ENCODE results near the gene GPC6. TPM values are rescaled to one million over a fixed set of nuclear protein-coding genes. Genes with fewer than 3 reads are reported as not detected.

The GPC6 gene
- total RNA-seq, 3 donors from 2014 or later, result 0.03 to 0.08 TPM; not detected in 1

- no peak for ATAC-seq
- H3K4me3 Mint-ChIP-seq, result no peak overlapping the region
- no peaks in the 10 kb centered on the region for H3K36me3 Mint-ChIP-seq (ENCODE audit: insufficient read depth)
- no peaks in the 10 kb centered on the region for H3K27me3 Mint-ChIP-seq (ENCODE audit: low read depth)
- H3K4me1 Mint-ChIP-seq (ENCODE audit: low read depth), result no peaks in the 10 kb centered on the region
- DNase-seq, result no peak
- H3K9me3 Mint-ChIP-seq, result no peaks in the 10 kb centered on the region
Observed at GRCh38 chr13:93549326-93550005, 322.9 kb downstream of the GPC6 start.

DNA sequence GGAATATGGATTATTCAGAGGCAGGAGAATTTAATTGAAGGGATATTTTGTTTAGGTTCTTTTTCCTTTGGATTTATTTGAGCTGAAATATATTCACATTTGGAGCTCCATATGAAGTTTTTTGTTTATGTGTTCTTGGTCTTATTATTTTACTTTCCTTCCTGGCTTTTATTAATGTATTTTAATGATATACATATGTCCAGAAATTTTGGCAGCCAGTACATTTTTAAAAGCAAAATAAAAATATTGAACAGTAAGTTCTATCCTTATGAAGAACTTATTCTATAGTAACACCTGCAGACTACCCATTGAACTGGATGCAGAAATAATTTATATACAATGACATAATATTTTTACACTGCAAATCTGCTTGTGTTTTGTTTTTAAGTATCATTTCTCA, 323.6 kb downstream of the GPC6 start:
- no peak for DNase-seq
- H3K4me1 Mint-ChIP-seq (ENCODE audit: low read depth), result no peaks in the 10 kb centered on the region
- H3K4me3 Mint-ChIP-seq, result no peak overlapping the region
- no peaks in the 10 kb centered on the region for H3K27me3 Mint-ChIP-seq (ENCODE audit: low read depth)
- H3K36me3 Mint-ChIP-seq (ENCODE audit: insufficient read depth), result no peaks in the 10 kb centered on the region
- no peak for ATAC-seq
- no peaks in the 10 kb centered on the region for H3K9me3 Mint-ChIP-seq

GRCh38 chr13:93552596-93552995, 326.0 kb downstream of the GPC6 start:
- DNase-seq (no peak), ATAC-seq (no peak)
- no peaks in the 10 kb centered on the region for H3K36me3 Mint-ChIP-seq (ENCODE audit: insufficient read depth)
- no peak overlapping the region for H3K4me3 Mint-ChIP-seq
- H3K27me3 Mint-ChIP-seq (ENCODE audit: low read depth), result peaks cover 2% of the 10 kb centered on the region
- H3K4me1 Mint-ChIP-seq (ENCODE audit: low read depth), result no peaks in the 10 kb centered on the region
- H3K9me3 Mint-ChIP-seq, result no peaks in the 10 kb centered on the region

- no peak for ATAC-seq
- Mint-ChIP-seq H3K4me3 (no peak overlapping the region), H3K9me3 (no peaks in the 10 kb centered on the region)
Observed at GRCh38 chr13:93554514-93554913, 327.9 kb downstream of the GPC6 start.

DNA sequence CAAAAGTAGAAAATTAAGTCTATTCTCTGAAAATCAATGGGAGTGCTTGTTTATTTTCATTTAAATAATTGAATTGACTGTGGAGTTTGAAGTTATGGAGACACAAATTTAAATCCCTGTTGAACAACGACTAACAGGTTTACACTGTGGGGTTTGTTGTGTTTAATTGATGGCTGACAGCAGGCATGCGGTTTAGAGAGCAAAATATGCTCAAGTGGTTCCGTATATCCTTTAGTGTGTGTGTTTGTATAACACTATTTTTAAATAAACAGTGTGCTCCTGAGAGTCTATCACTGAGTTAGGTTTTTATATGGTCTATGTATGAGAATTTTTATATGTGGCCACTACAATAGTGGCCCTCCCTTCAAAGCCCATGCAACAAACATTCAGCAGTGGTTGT, 332.0 kb downstream of the GPC6 start:
- no peak overlapping the region for H3K4me3 Mint-ChIP-seq
- no peak for DNase-seq
- no peaks in the 10 kb centered on the region for H3K36me3 Mint-ChIP-seq (ENCODE audit: insufficient read depth)
- no peaks in the 10 kb centered on the region for H3K4me1 Mint-ChIP-seq (ENCODE audit: low read depth)
- H3K27me3 Mint-ChIP-seq (ENCODE audit: low read depth), result peaks cover 2% of the 10 kb centered on the region
- ATAC-seq, result no peak
- H3K9me3 Mint-ChIP-seq, result no peaks in the 10 kb centered on the region

More at GRCh38 chr13:93554514-93554913, 327.9 kb downstream of the GPC6 start:
- no peaks in the 10 kb centered on the region for H3K4me1 Mint-ChIP-seq (ENCODE audit: low read depth)
- H3K36me3 Mint-ChIP-seq (ENCODE audit: insufficient read depth), result no peaks in the 10 kb centered on the region
- no peak for DNase-seq
- peaks cover 2% of the 10 kb centered on the region for H3K27me3 Mint-ChIP-seq (ENCODE audit: low read depth)

DNA sequence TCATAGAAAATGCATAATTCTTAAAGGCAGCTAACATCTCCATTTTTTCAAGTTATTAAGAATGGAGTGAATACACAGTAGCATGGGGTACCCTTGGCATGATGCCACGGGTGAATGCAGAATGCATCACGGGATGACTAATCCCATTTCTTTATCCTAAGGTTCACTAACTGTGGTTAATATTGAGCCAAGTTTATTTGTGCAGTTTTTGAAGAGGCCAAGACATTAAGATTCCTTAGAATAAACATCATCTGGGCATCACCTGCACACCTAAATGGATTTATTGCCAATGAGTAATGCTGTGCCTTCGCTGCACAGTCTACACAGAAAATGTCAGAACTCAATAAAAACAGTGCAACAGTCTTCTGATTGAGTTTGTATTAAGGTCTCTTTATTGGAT, 333.1 kb downstream of the GPC6 start:
- Mint-ChIP-seq H3K9me3 (no peaks in the 10 kb centered on the region), H3K4me3 (no peak overlapping the region), H3K36me3 (ENCODE audit: insufficient read depth) (no peaks in the 10 kb centered on the region), H3K27me3 (ENCODE audit: low read depth) (peaks cover 2% of the 10 kb centered on the region), H3K4me1 (ENCODE audit: low read depth) (no peaks in the 10 kb centered on the region)
- DNase-seq, result no peak
- ATAC-seq, result no peak

- Mint-ChIP-seq H3K36me3 (ENCODE audit: insufficient read depth) (no peaks in the 10 kb centered on the region), H3K9me3 (no peaks in the 10 kb centered on the region), H3K27me3 (ENCODE audit: low read depth) (peaks cover under 1% of the 10 kb centered on the region), H3K4me1 (ENCODE audit: low read depth) (no peaks in the 10 kb centered on the region), H3K4me3 (no peak overlapping the region)
- no peak for DNase-seq
- no peak for ATAC-seq
Observed at GRCh38 chr13:93561576-93562225, 335.1 kb downstream of the GPC6 start.

DNA sequence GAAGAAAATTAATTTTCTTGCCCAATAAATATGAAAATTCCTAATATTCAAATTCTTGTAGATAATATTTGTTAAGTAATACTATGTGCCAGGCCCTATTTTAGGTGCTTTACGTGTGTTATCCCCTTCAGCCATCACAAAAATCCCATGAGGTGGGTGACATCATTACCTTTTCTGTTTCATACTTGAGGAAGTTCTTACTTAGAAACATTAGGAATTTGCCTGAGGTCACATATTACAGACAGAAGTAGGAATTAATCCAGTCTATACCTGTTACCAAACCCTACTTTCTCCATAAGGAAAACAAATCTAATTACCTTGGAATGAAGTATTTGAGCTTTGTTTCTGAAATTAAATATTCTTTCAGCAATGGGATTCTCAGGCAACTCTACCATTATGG, 336.1 kb downstream of the GPC6 start:
- Mint-ChIP-seq H3K4me1 (ENCODE audit: low read depth) (no peaks in the 10 kb centered on the region), H3K9me3 (no peaks in the 10 kb centered on the region), H3K36me3 (ENCODE audit: insufficient read depth) (no peaks in the 10 kb centered on the region), H3K27me3 (ENCODE audit: low read depth) (no peaks in the 10 kb centered on the region), H3K4me3 (no peak overlapping the region)
- no peak for ATAC-seq
- DNase-seq, result no peak

DNA sequence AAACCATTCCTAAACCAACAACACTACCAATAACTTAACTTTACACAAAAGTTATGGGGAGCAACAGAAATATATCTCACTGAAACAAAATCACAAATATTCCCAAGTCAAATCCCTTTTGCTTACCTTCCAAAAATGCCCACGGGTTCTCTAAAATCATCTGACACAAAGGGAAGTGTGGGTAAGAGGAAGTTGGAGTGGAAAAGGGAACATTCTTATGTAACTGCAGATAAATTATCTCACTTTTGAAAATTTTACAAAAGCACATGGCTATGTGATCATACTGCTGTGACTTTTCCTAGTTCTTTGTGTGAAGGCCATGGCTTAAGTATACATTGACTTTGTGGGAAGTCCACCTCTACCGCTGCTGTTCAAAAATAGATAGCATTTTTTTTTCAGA, 350.5 kb downstream of the GPC6 start:
- Mint-ChIP-seq H3K4me1 (ENCODE audit: low read depth) (no peaks in the 10 kb centered on the region), H3K27me3 (ENCODE audit: low read depth) (no peaks in the 10 kb centered on the region), H3K4me3 (no peak overlapping the region), H3K9me3 (no peaks in the 10 kb centered on the region), H3K36me3 (ENCODE audit: insufficient read depth) (no peaks in the 10 kb centered on the region)
- no peak for DNase-seq
- no peak for ATAC-seq

DNA sequence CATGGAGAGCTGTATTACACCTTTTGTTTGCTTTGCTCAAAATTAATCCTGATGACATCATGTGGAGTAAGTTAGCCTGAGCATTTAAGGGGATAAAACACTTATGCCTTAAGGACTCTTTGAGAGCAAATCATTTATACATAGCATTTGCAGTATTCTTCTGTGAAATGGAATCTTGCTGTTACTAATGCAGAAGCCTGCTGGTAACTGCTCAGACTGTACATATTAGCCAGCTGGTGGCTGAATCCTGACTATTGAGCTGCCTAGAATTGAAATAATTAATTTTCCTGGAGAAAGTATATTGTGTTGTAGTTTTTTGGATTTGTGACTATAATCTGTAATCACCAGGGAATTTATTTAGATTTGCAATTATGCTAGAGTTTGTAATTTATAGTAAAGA, 363.2 kb downstream of the GPC6 start:
- no peaks in the 10 kb centered on the region for H3K4me1 Mint-ChIP-seq (ENCODE audit: low read depth)
- no peak for DNase-seq
- no peak overlapping the region for H3K4me3 Mint-ChIP-seq
- no peaks in the 10 kb centered on the region for H3K9me3 Mint-ChIP-seq
- no peaks in the 10 kb centered on the region for H3K36me3 Mint-ChIP-seq (ENCODE audit: insufficient read depth)
- no peak for ATAC-seq
- no peaks in the 10 kb centered on the region for H3K27me3 Mint-ChIP-seq (ENCODE audit: low read depth)

DNA sequence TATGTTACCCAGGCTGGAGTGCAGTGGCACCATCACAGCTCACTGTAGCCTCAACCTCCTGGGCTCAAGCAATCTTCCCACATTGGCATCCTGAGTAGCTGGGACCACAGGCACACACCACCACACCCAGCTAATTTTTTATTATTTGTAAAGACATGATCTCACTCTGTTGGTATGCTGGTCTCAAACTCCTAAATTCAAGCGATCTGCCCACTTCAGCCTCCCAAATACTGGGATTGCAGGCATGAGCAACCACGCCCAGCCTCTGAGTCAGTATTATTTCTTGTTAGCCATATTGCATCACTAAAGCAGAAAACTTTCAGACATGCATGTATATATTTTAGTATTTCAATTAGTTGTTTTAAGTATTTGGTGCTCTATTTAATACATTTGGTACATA, 376.4 kb downstream of the GPC6 start:
- no peaks in the 10 kb centered on the region for H3K36me3 Mint-ChIP-seq (ENCODE audit: insufficient read depth)
- no peak for ATAC-seq
- no peaks in the 10 kb centered on the region for H3K4me1 Mint-ChIP-seq (ENCODE audit: low read depth)
- H3K27me3 Mint-ChIP-seq (ENCODE audit: low read depth), result no peaks in the 10 kb centered on the region
- no peaks in the 10 kb centered on the region for H3K9me3 Mint-ChIP-seq
- no peak overlapping the region for H3K4me3 Mint-ChIP-seq
- DNase-seq, result no peak

GRCh38 chr13:93614776-93615175, 388.2 kb downstream of the GPC6 start:
- ATAC-seq, result no peak
- H3K9me3 Mint-ChIP-seq, result no peaks in the 10 kb centered on the region
- no peaks in the 10 kb centered on the region for H3K36me3 Mint-ChIP-seq (ENCODE audit: insufficient read depth)
- H3K4me3 Mint-ChIP-seq, result no peak overlapping the region
- DNase-seq, result no peak
- H3K4me1 Mint-ChIP-seq (ENCODE audit: low read depth), result no peaks in the 10 kb centered on the region
- H3K27me3 Mint-ChIP-seq (ENCODE audit: low read depth), result no peaks in the 10 kb centered on the region

GRCh38 chr13:93620181-93620765, 393.7 kb downstream of the GPC6 start:
- DNase-seq, result no peak
- Mint-ChIP-seq H3K27me3 (ENCODE audit: low read depth) (no peaks in the 10 kb centered on the region), H3K9me3 (no peaks in the 10 kb centered on the region), H3K4me3 (no peak overlapping the region), H3K4me1 (ENCODE audit: low read depth) (no peaks in the 10 kb centered on the region), H3K36me3 (ENCODE audit: insufficient read depth) (no peaks in the 10 kb centered on the region)
- no peak for ATAC-seq

DNA sequence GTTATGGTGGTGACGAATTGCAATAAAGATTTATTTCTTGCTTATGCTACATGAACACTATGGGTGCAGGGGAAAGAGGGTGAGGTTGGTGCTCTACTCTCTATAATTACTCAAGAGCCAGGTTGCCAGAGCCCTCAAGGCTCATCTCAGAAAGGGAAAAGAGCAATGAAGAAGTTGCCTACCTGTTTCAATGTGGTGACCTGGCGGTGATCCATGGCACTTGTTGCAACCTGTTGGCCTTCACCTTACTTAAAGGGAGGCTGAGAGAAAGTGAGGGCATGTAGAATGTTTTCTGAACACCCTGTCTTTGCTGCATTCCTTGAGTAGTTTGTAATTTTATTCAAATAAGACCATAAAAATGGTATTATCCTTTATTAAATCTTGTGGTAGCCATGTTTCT, 394.4 kb downstream of the GPC6 start:
- Mint-ChIP-seq H3K4me1 (ENCODE audit: low read depth) (no peaks in the 10 kb centered on the region), H3K9me3 (no peaks in the 10 kb centered on the region), H3K4me3 (no peak overlapping the region), H3K27me3 (ENCODE audit: low read depth) (no peaks in the 10 kb centered on the region), H3K36me3 (ENCODE audit: insufficient read depth) (no peaks in the 10 kb centered on the region)
- no peak for DNase-seq
- ATAC-seq, result no peak

DNA sequence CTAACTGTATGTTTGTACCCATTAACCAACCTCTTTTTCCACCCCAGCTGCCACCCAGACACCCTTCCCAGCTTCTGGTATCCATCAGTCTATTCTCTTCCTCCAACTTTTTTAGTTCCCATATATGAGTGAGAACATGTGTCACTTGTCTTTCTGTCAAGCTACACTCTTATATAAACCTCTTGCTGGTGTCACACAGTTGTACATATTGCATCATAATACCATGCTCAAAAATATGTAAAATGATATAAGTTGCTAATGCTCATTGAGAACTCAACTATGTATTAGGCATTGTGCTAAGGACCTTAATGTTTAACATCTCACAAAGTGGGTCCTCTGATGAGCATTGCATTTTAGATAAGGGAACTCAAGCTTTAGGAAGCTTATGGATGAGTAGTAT, 395.4 kb downstream of the GPC6 start:
- no peaks in the 10 kb centered on the region for H3K27me3 Mint-ChIP-seq (ENCODE audit: low read depth)
- DNase-seq, result no peak
- ATAC-seq, result no peak
- no peak overlapping the region for H3K4me3 Mint-ChIP-seq
- no peaks in the 10 kb centered on the region for H3K36me3 Mint-ChIP-seq (ENCODE audit: insufficient read depth)
- no peaks in the 10 kb centered on the region for H3K4me1 Mint-ChIP-seq (ENCODE audit: low read depth)
- no peaks in the 10 kb centered on the region for H3K9me3 Mint-ChIP-seq
